Right lobe of liver (tissue), 4 donors: ENCODE results near the gene PPP2R5B.

Experiments
- CTCF ChIP-seq, 4 donors: fragments of 200-600 bp in 3 of 4; fragments of 450-650 bp in 1 of 4; IDR thresholded peaks; one replicate each; pipeline versions ENCODE4 v1.5.1 to v1.8.0; 2016 to 2022; ENCODE audit warnings: antibody characterized with exemption in 4 of 4, mild to moderate bottlenecking in 2 of 4
- POLR2A ChIP-seq: fragments of 450-650 bp; IDR thresholded peaks from one replicate; pipeline ENCODE4 v1.6.1; 2017; ENCODE audit warnings: antibody characterized with exemption, mild to moderate bottlenecking
- donor health status: DM: no; HTN: no; CAD: no.
- donor health status: DM: no; HTN: no; CAD: no.
- donor health status: DM: no; HTN: yes; CAD: no.

- TF ChIP-seq CTCF (IDR thresholded peaks at IDR 0.05) (peak in 2 of 4 donors; percentile 9 to 26), POLR2A (no peak)
Observed at GRCh38 chr11:64875369-64876228, 48.9 kb upstream of the PPP2R5B start.
